MG63 (cell line): ENCODE results near the gene PLCG1. TPM values are rescaled to one million over a fixed set of nuclear protein-coding genes. Genes with fewer than 3 reads are reported as not detected.

Experiments used
- DNase-seq: peaks from one replicate; pipeline ENCODE4 v3.0.0-alpha.2; 2020
- H3K27me3 ChIP-seq: fragments of 250-450 bp; sonication (Bioruptor Pico); 2 replicates; pipeline ENCODE4 v1.5.1; 2020; ENCODE audit warnings: mild to moderate bottlenecking, moderate library complexity
- H3K36me3 ChIP-seq: fragments of 250-450 bp; sonication (Bioruptor Pico); 2 replicates; pipeline ENCODE4 v1.5.1; 2020; ENCODE audit warnings: mild to moderate bottlenecking, moderate library complexity
- H3K4me3 ChIP-seq: fragments of 250-450 bp; sonication (Bioruptor Pico); 2 replicates; pipeline ENCODE4 v1.5.1; 2020; ENCODE audit warnings: mild to moderate bottlenecking, moderate library complexity
- H3K9me3 ChIP-seq: fragments of 250-450 bp; sonication (Bioruptor Pico); 2 replicates; pipeline ENCODE4 v1.5.1; 2020; ENCODE audit warnings: mild to moderate bottlenecking, moderate library complexity
- total RNA-seq: library from RNA; depleted of rRNA; stranded (reverse); fragments of >200 nt; shearing (Covaris generic); gene quantifications from 2 replicates; pipeline ENCODE4 v1.2.3, GENCODE V29; 2014; ENCODE audit warnings: low replicate concordance; rRNA removed

PLCG1 gene
- total RNA-seq, 1 experiment from 2014 or later, result 99.5 TPM

GRCh38 chr20:41226426-41226825, 89.1 kb downstream of the PLCG1 start:
- no peak overlapping the region for H3K4me3 ChIP-seq
- H3K27me3 ChIP-seq, result no peaks in the 10 kb centered on the region
- peaks cover 7% of the 10 kb centered on the region; the same call in 1 of the 2 replicates for H3K36me3 ChIP-seq
- no peak for DNase-seq
- no peaks in the 10 kb centered on the region for H3K9me3 ChIP-seq

Other genes starting within 250 kb of the PLCG1 start
- gene TOP1, start 108.7 kb upstream of the PLCG1 start, total RNA-seq, result 21.3 and 28.5 TPM in 2 replicates
- 4.9 and 5.3 TPM in 2 replicates for gene ZHX3, start 180.2 kb downstream of the PLCG1 start, total RNA-seq
- 3.6 and 8.6 TPM in 2 replicates for gene LPIN3, start 203.3 kb downstream of the PLCG1 start, total RNA-seq
- gene EMILIN3, start 229.3 kb downstream of the PLCG1 start, total RNA-seq, result 0.76 TPM in 1 of 2 replicates, not detected in the other